ENCODE results near the gene PNRC1.
"Not testable (repeated sequence)": the region's sequence is repeated elsewhere in the genome, so short reads cannot be mapped to it uniquely, and the experiment has no call there.

Gene PNRC1

DNA sequence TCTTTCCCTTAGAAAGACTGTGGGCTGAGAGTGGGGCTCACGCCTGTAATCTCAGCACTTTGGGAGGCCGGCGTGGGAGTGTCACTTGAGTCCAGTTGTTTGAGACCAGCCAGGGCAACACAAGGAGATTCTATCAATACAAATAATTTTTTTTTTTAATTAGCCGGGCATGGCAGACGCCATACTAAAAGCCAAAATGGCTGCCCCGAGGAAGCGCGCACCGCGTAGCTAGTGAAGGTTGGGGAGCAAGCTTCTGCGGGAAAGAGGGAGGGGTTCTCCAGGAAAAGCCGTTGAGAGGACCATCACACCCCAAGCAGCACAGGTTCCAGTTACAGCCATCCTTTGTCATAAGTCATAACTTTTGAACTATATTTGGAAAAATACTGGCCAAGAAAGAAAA lies 21.3 kb upstream of the PNRC1 start:
- no peak for DNase-seq

GRCh38 chr6:89063881-89064280 lies 16.7 kb upstream of the PNRC1 start:
- no peak for DNase-seq

DNA sequence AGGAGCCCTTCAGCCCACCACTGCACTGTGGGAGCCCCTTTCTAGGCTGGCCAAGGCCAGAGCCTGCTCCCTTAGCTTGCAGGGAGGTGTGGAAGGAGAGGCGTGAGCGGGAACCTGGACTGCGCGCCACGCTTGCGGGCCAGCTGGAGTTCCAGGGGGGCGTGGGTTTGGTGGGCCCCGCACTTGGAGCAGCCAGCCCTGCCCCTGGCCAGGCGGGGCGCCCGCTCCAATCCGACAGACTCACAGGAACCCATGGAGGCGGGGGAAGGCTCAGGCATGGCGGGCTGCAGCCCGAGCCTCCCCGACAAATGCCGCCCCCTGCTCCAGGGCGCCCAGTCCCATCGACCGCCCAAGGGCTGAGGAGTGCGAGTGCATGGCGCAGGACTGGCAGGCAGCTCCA lies 15.6 kb upstream of the PNRC1 start:
- not testable (repeated sequence) for DNase-seq

DNA sequence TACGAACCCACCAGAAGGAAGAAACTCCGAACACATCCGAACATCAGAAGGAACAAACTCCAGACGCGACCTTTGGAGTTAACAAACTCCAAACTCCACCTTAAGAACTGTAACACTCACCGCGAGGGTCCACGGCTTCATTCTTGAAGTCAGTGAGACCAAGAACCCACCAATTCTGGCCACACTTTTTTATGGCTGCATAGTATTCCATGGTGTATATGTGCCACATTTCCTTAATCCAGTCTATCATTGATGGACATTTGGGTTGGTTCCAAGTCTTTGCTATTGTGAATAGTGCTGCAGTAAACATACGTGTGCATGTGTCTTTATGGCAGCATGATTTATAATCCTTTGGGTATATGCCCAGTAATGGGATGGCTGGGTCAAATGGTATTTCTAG lies 14.4 kb upstream of the PNRC1 start:
- not testable (repeated sequence) for DNase-seq

DNA sequence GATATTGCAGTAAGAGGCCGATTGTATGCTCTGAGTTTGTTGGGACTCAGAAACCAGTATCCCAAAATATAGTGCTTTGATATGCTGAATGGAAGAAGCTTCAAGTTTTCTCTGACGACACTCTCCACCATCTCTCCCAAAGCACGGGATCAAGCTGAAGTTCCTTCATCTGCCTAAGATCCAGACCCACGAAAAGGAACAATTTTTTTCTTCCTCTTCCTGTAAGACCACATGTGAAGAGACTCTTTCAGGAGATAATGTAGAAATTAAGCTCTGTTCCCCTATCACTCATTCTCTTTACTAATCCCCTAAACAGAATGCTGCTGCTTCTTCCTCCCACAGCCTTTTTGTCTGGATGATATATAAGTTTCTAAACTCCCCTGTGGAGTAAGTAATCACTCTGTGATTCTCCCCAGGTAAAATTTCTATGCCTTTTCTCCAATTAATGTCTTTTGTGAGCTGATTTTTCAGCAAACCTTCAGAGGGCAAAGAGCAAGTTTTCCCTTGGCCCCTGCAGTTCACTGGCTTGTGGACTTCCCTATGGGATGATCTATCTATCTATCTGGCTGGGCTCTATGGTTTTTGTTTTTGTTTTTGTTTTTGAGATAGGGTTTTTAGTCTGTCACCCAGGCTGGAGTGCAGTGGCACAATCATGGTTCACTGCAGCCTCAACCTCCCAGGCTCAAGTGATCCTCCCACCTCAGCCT lies 13.5 kb upstream of the PNRC1 start:
- no peak for DNase-seq

- no peak for DNase-seq
Measured at GRCh38 chr6:89067796-89068195, 12.8 kb upstream of the PNRC1 start.

- DNase-seq = no peak
Measured at GRCh38 chr6:89068695-89069094, 11.9 kb upstream of the PNRC1 start.

- no peak for DNase-seq
Measured at GRCh38 chr6:89069536-89070163, 10.9 kb upstream of the PNRC1 start.

- DNase-seq = no peak
Measured at GRCh38 chr6:89071036-89071435, 9.5 kb upstream of the PNRC1 start.

DNA sequence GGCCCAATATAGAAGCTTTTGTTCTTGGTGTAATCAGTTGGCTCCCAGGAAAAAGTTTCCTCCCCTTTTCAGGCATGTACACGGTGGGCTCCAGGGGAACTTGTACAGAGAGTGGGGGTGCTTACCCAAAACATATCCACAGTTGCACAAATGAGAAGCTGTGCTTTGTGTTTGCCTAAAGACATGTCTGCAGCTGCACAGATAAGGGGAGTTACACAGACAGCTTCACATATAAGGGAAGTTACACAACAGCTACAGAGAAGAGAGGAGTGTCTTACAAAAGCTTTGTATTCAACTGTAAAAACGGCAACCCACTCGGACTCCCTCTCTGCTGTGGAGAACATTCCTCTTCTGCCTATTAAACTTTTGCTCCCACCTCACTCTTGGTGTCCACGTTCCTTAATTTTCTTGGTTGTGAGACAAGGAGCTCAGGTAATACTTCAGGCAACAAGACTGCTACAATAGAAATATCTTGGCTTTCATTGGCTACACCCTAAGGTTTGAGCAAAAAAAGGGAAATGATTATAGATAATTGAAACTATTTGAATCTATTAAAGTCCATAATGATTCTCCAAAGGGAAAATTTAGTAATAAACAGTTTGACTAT lies 7.4 kb upstream of the PNRC1 start:
- DNase-seq = no peak

GRCh38 chr6:89073840-89074239 lies 6.7 kb upstream of the PNRC1 start:
- no peak for DNase-seq

DNA sequence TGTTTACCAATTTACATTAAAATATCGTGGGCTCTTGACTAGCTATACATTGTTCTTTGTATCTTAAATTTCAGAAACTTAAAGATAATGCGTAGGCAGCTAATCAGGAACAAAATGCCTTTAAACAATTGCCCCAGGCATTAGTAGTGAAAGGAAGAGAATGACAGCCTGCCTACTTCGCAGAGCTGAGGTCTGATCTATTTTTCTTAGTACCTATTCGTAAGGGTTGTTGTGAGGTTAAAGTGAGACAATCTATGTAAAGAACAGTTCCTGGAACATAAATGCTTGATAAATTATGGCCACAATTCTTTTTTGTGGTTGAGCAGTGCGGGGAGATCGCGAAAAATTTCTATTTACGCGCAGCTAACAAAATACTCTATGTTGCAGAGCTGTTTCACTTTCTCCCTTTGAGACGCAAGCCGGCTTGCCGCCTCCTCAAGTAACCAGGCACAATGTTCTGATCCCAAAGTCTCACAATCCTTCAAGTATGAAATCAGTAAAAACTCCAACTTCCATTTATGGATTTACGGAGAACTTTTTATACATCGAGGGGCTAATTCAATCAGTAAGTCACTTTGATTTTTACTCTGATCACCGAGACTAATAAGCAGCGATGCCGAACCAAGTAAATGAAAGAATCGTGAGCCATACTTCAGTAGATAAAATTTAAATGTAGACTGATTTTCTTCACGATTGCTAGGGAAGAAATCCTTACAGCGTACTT lies 878 bp upstream of the PNRC1 start:
- peak; percentile 45 for DNase-seq

DNA sequence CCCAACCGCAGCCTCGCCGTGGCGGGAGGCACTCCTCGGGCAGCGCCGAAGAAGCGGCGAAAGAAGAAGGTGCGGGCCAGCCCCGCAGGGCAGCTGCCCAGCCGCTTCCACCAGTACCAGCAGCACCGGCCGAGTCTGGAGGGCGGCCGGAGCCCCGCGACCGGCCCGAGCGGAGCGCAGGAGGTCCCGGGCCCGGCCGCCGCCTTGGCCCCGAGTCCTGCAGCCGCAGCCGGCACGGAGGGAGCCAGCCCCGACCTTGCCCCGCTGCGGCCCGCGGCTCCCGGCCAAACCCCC lies 525 bp downstream of the PNRC1 start:
- no peak for DNase-seq

DNA sequence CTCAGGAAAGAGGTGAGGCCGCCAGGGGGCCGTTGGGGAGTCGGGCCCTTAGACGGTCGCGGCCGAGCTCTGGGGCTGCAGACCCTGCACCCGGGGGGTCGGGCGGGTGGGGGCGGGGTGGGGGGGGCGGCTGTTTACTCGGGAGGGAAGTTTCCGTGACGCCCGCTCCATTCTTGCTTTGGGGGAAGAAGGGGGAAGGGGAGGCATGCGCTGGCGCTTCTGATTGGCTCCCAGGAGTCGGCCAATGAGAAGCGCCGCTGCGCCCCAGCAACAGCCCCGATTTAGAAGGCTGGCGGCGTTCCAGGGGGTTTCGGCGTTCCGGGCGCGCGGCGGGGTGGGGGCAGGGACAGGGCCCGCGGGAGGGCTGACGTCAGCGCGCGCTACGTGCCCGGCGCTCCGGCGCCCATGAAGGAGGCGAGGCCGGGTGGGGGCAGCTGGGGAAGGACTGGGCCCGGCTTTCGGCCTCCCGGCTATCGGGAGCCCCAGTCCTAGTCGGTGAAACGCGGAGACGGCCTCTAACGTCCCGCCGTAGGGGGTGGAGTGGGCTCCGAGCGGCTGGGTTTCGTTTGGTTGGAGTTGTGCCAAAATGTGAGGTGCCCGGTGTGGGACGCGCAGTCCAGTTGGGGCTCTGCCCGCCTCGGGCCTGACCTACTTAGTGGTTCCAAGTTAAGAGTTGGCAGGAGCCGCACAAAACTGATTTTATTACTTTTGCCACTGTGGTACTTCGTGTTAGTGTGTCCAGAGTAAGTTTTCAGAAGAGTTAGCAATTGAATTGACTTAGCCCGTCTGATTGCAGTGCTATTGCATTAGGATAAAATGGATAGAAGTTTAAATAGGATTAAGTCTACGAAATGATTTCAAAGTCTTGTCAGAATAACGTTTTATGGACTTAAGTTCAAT lies 1.1 kb downstream of the PNRC1 start:
- peak; percentile 99 for DNase-seq

DNA sequence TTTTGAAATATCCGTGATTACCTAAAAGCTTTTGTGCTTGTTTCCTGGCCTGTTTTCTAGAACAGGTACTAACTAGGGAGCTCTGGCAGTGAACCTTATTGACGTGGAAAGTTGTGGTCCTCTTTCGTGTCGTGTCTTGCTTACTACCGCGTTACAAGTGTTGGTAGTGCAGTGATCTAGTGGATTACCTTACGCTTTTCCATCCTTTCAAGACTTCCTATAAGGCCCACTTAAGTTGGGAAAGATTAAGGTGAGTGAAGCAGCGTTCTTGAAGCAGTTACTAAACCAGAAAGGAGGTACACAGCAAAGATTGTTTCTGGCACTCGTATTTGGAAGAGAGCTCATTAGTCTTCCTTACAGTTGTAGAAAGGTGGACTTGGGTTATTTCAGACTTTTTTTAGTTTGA lies 1.9 kb downstream of the PNRC1 start:
- DNase-seq = no peak

DNA sequence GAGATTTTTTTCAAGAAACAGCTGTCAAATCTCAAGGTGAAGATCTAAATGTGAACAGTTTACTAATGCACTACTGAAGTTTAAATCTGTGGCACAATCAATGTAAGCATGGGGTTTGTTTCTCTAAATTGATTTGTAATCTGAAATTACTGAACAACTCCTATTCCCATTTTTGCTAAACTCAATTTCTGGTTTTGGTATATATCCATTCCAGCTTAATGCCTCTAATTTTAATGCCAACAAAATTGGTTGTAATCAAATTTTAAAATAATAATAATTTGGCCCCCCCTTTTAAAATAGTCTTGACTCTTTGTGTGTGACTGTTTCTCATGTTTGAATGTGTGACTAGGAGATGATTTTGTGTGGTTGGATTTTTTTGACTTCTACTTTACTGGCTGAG lies 4.0 kb downstream of the PNRC1 start:
- DNase-seq = no peak

GRCh38 chr6:89084954-89085353 lies 4.4 kb downstream of the PNRC1 start:
- DNase-seq = no peak

DNA sequence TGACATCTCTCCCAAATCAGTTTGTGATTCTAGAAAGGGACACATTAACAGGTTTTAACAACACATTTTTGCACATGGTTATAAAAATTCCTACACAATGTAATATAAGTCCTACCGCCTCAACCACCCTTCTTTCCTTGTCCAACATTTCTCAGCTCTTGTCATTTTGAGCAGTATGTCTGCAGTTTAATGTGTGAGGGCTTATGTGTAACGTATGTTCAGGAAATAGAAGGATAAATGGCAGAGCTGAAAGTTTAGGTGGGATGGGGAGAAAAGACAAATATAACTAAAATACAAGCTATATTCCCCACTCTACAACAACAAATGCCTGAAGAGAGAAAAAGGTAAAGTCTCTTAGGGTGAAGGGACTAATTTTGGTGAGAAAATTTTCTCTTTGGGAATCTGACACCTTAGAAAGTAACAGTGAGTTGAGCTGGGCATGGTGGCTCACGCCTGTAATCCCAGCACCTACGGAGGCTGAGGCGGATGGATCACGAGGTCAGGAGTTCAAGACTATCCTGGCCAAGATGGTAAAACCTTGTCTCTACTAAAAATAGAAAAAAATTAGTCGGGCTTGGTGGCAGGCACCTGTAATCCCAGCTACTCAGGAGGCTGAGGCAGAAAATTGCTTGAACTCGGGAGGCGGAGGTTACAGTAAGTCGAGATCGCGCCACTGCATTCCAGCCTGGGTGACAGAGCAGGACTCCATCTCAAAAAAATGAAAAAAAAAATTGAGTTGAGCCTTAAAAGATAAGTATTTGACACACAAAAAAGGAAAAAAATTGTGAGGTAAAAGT lies 5.1 kb downstream of the PNRC1 start:
- DNase-seq = no peak

DNA sequence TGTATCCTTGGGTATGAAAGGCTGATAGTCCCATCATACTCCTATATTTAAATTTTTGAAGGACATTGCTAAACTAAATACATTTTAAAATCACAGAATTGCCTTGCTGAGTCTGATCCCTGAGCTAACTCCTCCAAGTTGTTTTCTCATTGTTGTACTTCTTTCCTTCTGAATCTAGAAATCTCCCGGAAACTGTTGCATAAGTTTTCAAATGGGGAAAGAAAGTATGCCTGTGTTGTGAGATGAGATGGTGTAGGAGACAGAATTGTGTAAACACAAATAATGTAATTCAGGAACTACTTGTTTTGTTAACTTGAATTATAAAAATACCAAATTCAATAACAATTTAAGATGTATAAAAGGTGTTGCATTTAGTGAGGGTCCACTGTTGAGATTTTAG lies 7.3 kb downstream of the PNRC1 start:
- DNase-seq = no peak

GRCh38 chr6:89098461-89098860 lies 17.9 kb downstream of the PNRC1 start:
- no peak for DNase-seq

DNA sequence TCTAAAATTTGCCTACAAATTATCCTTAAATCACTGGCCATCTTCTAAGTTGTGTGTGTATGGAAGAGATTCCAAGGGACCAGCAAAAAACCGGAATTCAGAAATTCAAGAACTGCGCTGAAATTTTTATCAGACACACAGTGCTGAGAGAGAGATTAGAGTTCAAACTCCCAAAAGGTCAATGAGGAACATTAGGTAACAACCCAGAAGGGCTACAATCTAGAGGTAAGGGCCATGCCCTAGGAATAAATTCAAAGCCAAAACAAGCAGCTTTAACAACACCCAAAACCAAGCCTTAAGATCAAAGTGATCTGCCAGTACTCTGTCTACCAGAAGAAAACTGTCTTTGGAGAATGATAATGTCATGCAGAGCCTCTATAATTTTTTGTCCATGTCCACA lies 19.6 kb downstream of the PNRC1 start:
- DNase-seq = no peak

GRCh38 chr6:89110284-89110683 lies 29.7 kb downstream of the PNRC1 start:
- DNase-seq = no peak

Measured in effector CD8-positive, alpha-beta T cell (primary cell).